Mesenchymal stem cell (in vitro differentiated cells and primary cell): ENCODE measurements around the gene FAM50A. TPM values are rescaled to one million over a fixed set of nuclear protein-coding genes. Genes with fewer than 3 reads are reported as not detected.
"Not testable (repeated sequence)": the region's sequence is repeated elsewhere in the genome, so short reads cannot be mapped to it uniquely, and the experiment has no call there.

ENCODE experiments used
- DNase-seq: peaks from one replicate; pipeline ENCODE4 v3.0.0-alpha.2; 2013
- H2AFZ ChIP-seq: one replicate; pipeline ENCODE4 v1.6.1; 2013; ENCODE audit warnings: low read depth, mild to moderate bottlenecking, control low read depth, inconsistent platforms, low read length, moderate library complexity
- H2AK5ac ChIP-seq: 2 replicates; pipeline ENCODE4 v1.6.1; 2013; ENCODE audit warnings: low read length, moderate library complexity, mild to moderate bottlenecking, inconsistent platforms; ENCODE audit not compliant: severe bottlenecking
- H2BK120ac ChIP-seq: one replicate; pipeline ENCODE4 v1.6.1; 2013; ENCODE audit warnings: low read depth, mild to moderate bottlenecking, inconsistent platforms, low read length, moderate library complexity
- H2BK12ac ChIP-seq, 2 experiments: one replicate each; pipeline ENCODE4 v1.6.1; 2013; ENCODE audit warnings: inconsistent platforms in 2 of 2, low read length in 2 of 2, mild to moderate bottlenecking in 2 of 2, moderate library complexity in 2 of 2, control low read depth in 1 of 2
- H2BK15ac ChIP-seq: one replicate; pipeline ENCODE4 v1.6.1; 2013; ENCODE audit warnings: mild to moderate bottlenecking, low read depth, inconsistent platforms; ENCODE audit not compliant: poor library complexity, severe bottlenecking
- H2BK5ac ChIP-seq: 2 replicates; pipeline ENCODE4 v1.6.1; 2013; ENCODE audit warnings: low read depth, mild to moderate bottlenecking, low read length, control low read depth, inconsistent platforms; ENCODE audit not compliant: poor library complexity, severe bottlenecking
- H3K14ac ChIP-seq, 2 experiments: one replicate each; pipeline ENCODE4 v1.6.1; 2013; ENCODE audit warnings: inconsistent platforms in 2 of 2, low read length in 2 of 2, control low read depth in 1 of 2, mild to moderate bottlenecking in 1 of 2, moderate library complexity in 1 of 2
- H3K18ac ChIP-seq, 2 experiments: one replicate each; pipeline ENCODE4 v1.6.1; 2013; ENCODE audit warnings: inconsistent platforms in 2 of 2, low read length in 2 of 2, control low read depth in 1 of 2, low read depth in 1 of 2, mild to moderate bottlenecking in 1 of 2
- H3K23ac ChIP-seq, 2 experiments: one replicate each; pipeline ENCODE4 v1.6.1; 2013; ENCODE audit warnings: inconsistent platforms in 2 of 2, low read length in 2 of 2, mild to moderate bottlenecking in 2 of 2, moderate library complexity in 2 of 2, control low read depth in 1 of 2
- H3K27ac ChIP-seq: 2 replicates; pipeline ENCODE4 v1.5.1; 2013; ENCODE audit warnings: mild to moderate bottlenecking, moderate library complexity, low read length, control low read depth, inconsistent platforms; ENCODE audit not compliant: poor library complexity, severe bottlenecking
- H3K27me3 ChIP-seq, 2 experiments: 2 replicates each; pipeline versions ENCODE4 v1.6.1 to v1.7.0; 2013; ENCODE audit warnings: low read length in 2 of 2, mild to moderate bottlenecking in 2 of 2, moderate library complexity in 2 of 2, control low read depth in 1 of 2, inconsistent platforms in 1 of 2; ENCODE audit not compliant: control insufficient read depth in 1 of 2, insufficient read depth in 1 of 2
- H3K36me3 ChIP-seq, 2 experiments: 2 replicates each; pipeline versions ENCODE4 v1.6.1 to v1.7.0; 2013; ENCODE audit warnings: low read length in 2 of 2, control low read depth in 1 of 2, inconsistent platforms in 1 of 2, low read depth in 1 of 2, mild to moderate bottlenecking in 1 of 2; ENCODE audit not compliant: insufficient read depth in 2 of 2, control insufficient read depth in 1 of 2
- H3K4ac ChIP-seq, 2 experiments: one replicate each; pipeline ENCODE4 v1.6.1; 2013; ENCODE audit warnings: inconsistent platforms in 2 of 2, low read length in 2 of 2, mild to moderate bottlenecking in 2 of 2, moderate library complexity in 2 of 2, control low read depth in 1 of 2, low read depth in 1 of 2
- H3K4me1 ChIP-seq: 2 replicates; pipeline ENCODE4 v1.6.1; 2013; ENCODE audit warnings: low read depth, low read length, control low read depth; ENCODE audit not compliant: control insufficient read depth, insufficient read depth
- H3K4me2 ChIP-seq: 2 replicates; pipeline ENCODE4 v1.6.1; 2013; ENCODE audit warnings: low read length, mild to moderate bottlenecking, inconsistent platforms; ENCODE audit not compliant: poor library complexity, severe bottlenecking
- H3K4me3 ChIP-seq, 2 experiments: 2 replicates each; pipeline versions ENCODE4 v1.5.1 to v1.7.0; 2013; ENCODE audit warnings: low read length in 2 of 2, mild to moderate bottlenecking in 2 of 2, control low read depth in 1 of 2, low read depth in 1 of 2; ENCODE audit not compliant: insufficient read depth in 1 of 2
- H3K79me1 ChIP-seq: replicated peaks from 2 replicates; pipeline ENCODE4 v1.6.1; 2013; ENCODE audit warnings: mild to moderate bottlenecking, control low read depth, low read length, inconsistent platforms; ENCODE audit not compliant: poor library complexity, severe bottlenecking
- H3K9ac ChIP-seq: 2 replicates; pipeline ENCODE4 v1.7.0; 2013; ENCODE audit warnings: mild to moderate bottlenecking, low read length, moderate library complexity
- H3K9me3 ChIP-seq: 2 replicates; pipeline ENCODE4 v1.7.0; 2013; ENCODE audit warnings: mild to moderate bottlenecking, low read length; ENCODE audit not compliant: control insufficient read depth
- H4K8ac ChIP-seq: one replicate; pipeline ENCODE4 v1.6.1; 2013; ENCODE audit warnings: inconsistent platforms, mild to moderate bottlenecking, low read length, moderate library complexity
- H4K91ac ChIP-seq: one replicate; pipeline ENCODE4 v1.6.1; 2013; ENCODE audit warnings: mild to moderate bottlenecking, low read length, inconsistent platforms
- WGBS: methylation state at CpG from one replicate; pipeline ENCODE4 v1.1.7; 2013; ENCODE audit warnings: mixed read lengths; 5-methylcytosine and 5-hydroxymethylcytosine counted together
- small RNA-seq: library from polyadenylated mRNA; stranded (forward); fragments of <200 nt; extraction: miRNeasy Mini kit (QIAGEN cat#:217004); gene quantifications from one replicate; pipeline ENCODE3, GENCODE V24; 2013; ENCODE audit warnings: low read depth

FAM50A gene

GRCh38 chrX:154495472-154495922 lies 51.6 kb downstream of the FAM50A start:
- Histone ChIP-seq H3K79me1 (no peaks in the 10 kb centered on the region), H2BK12ac (no peak overlapping the region), H2BK120ac (no peak overlapping the region), H4K8ac (no peak overlapping the region), H4K91ac (no peak overlapping the region), H2AK5ac (no peak overlapping the region), H3K23ac (no peak overlapping the region), H2AFZ (no peak overlapping the region), H2BK15ac (no peak overlapping the region), H3K18ac (no peak overlapping the region), H3K4me3 (no peak overlapping the region), H3K9me3 (no peaks in the 10 kb centered on the region), H3K4me1 (no peaks in the 10 kb centered on the region), H3K27ac (no peak overlapping the region), H3K9ac (no peak overlapping the region), H3K4me2 (no peak overlapping the region), H3K27me3 (peaks cover 0 to 5% of the 10 kb centered on the region in 2 experiments), H3K36me3 (no peaks in the 10 kb centered on the region), H3K14ac (no peak overlapping the region), H3K4ac (no peak overlapping the region), H2BK5ac (no peak overlapping the region)
- WGBS = 67% methylated on average over 3 of the region's 6 CpGs
- no peak for DNase-seq

DNA sequence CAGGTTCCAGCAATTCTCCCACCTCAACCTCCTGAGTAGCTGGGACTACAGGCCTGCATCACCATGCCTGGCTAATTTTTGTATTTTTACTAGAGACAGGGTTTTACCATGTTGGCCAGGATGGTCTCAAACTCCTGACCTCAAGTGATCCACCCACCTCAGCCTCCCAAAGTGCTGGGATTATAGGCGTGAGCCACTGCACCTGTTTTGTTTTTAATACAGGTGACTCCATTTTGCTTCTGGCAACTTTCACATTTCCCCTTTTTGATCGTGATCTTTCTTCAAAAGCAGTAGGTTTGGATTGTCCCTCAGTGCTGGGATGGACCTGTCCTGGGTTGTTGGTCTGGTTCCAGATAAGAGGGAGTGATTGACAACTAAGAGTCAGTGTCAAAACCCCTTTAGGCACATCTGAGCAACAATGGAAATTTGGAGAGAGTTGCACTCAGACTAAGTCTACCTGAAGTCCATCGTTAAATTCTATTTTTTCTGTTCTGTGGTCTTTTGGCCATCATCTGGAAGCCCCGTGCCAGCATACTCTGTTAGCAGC lies 52.7 kb downstream of the FAM50A start:
- not testable (repeated sequence) for H3K4me3 ChIP-seq, H3K4me2 ChIP-seq, H2BK15ac ChIP-seq, H3K14ac ChIP-seq, H3K27me3 ChIP-seq, H2BK12ac ChIP-seq, H2AK5ac ChIP-seq, H2BK120ac ChIP-seq, H4K91ac ChIP-seq, H3K9me3 ChIP-seq, H2BK5ac ChIP-seq, H3K23ac ChIP-seq, DNase-seq, H3K4me1 ChIP-seq, H3K9ac ChIP-seq, H4K8ac ChIP-seq, H3K79me1 ChIP-seq, H2AFZ ChIP-seq, H3K4ac ChIP-seq, H3K27ac ChIP-seq, H3K36me3 ChIP-seq, H3K18ac ChIP-seq
- WGBS = 94% methylated on average over 2 of the region's 4 CpGs

Small RNAs within 50 kb of the gene (small RNA-seq; reads per million reads assigned to genes)
- gene MIR6858 (2.9 reads per million, percentile 12 among the genes with 10 or more reads in this experiment), gene RN7SL697P (not detected), gene SNORA70 (not detected)
